HepG2 (cell line): Measurements from ENCODE around the gene SMAD3. TPM values are rescaled to one million over a fixed set of nuclear protein-coding genes. Genes with fewer than 3 reads are reported as not detected.

Experiments used
- ATAC-seq: fragments of 200-7000 bp; cut with Tn5 transposase; 3 replicates; pipeline ENCODE4 v1.9.1; 2020; ENCODE audit warnings: mild to moderate bottlenecking, moderate library complexity
- BruUV-seq: library from RNA; stranded (reverse); fragments of 400-500 nt; replicated peaks from 2 replicates; lab custom pipeline; 2021; lab: Mats Ljungman, UMichigan
- CTCF ChIA-PET: fragments of 300-600 bp; formaldehyde crosslinking; extraction: SDS; loops from one replicate; lab custom pipeline; 2021; ENCODE audit warnings: low total read pairs, inconsistent platforms, low intra/inter-chr PET ratio; lab: Yijun Ruan, JAX
- POLR2A ChIA-PET: fragments of 350-600 bp; sonication (Branson Sonifier 250); formaldehyde crosslinking; loops from one replicate; lab custom pipeline; 2020; ENCODE audit warnings: antibody characterized with exemption, inconsistent platforms; lab: Yijun Ruan, JAX
- DNase-seq: peaks from one replicate; pipeline ENCODE4 v3.0.0-alpha.2; 2015; ENCODE audit warnings: low spot score
- FAIRE-seq: peaks from 3 replicates; lab custom pipeline; 2011; peaks lifted over from hg19 to GRCh38; lab: Jason Lieb, UNC
- H2AFZ ChIP-seq: one replicate; pipeline ENCODE4 v1.6.1; 2011; ENCODE audit warnings: low read length, inconsistent platforms
- H3K27ac ChIP-seq: fragments of 300-600 bp; 3 replicates; pipeline ENCODE4 v1.8.0; 2011; ENCODE audit warnings: mixed run types, mild to moderate bottlenecking, mixed read lengths, low read length, inconsistent platforms; ENCODE audit not compliant: insufficient read depth; ENCODE audit errors: extremely low read length
- H3K27me3 ChIP-seq, 2 experiments: fragments of 200-600 bp in 1 of 2; 2 replicates in 1 of 2; 3 replicates in 1 of 2; pipeline versions ENCODE4 v1.6.0 to v1.8.0; 2011; ENCODE audit warnings: low read length in 2 of 2, mild to moderate bottlenecking in 2 of 2, moderate library complexity in 2 of 2, inconsistent platforms in 1 of 2; ENCODE audit not compliant: insufficient read depth in 2 of 2, control insufficient read depth in 1 of 2
- H3K36me3 ChIP-seq, 2 experiments: fragments of 200-600 bp in 1 of 2; replicated peaks in 1 of 2; 2 replicates in 1 of 2; 3 replicates in 1 of 2; pipeline versions ENCODE4 v1.5.1 to v1.8.0; 2011; ENCODE audit warnings: low read length in 2 of 2, inconsistent platforms in 1 of 2; ENCODE audit not compliant: insufficient read depth in 2 of 2, control insufficient read depth in 1 of 2
- H3K4me1 ChIP-seq: 2 replicates; pipeline ENCODE4 v1.5.1; 2012; ENCODE audit warnings: low read length, inconsistent platforms; ENCODE audit not compliant: insufficient read depth
- H3K4me2 ChIP-seq: 2 replicates; pipeline ENCODE4 v1.6.0; 2011; ENCODE audit warnings: low read depth, low read length, inconsistent platforms
- H3K4me3 ChIP-seq, 3 experiments: fragments of 200-600 bp in 1 of 3; sonication (generic), shearing (Covaris generic) in 1 of 3; replicated peaks in 1 of 3; 2 replicates each; pipeline ENCODE4 v1.5.1; 2011 to 2016; ENCODE audit warnings: low read length in 3 of 3, inconsistent platforms in 2 of 3, low read depth in 2 of 3, mild to moderate bottlenecking in 2 of 3, control low read depth in 1 of 3, mixed read lengths in 1 of 3; ENCODE audit not compliant: insufficient read depth in 1 of 3
- H3K79me2 ChIP-seq: one replicate; pipeline ENCODE4 v1.6.1; 2011; ENCODE audit warnings: low read length, inconsistent platforms; ENCODE audit not compliant: insufficient read depth
- H3K9ac ChIP-seq: 2 replicates; pipeline ENCODE4 v1.6.0; 2011; ENCODE audit warnings: mild to moderate bottlenecking, low read depth, low read length, inconsistent platforms; ENCODE audit not compliant: insufficient read depth
- H3K9me3 ChIP-seq: 2 replicates; pipeline ENCODE4 v1.5.1; 2012; ENCODE audit warnings: mild to moderate bottlenecking, low read length
- H4K20me1 ChIP-seq: 2 replicates; pipeline ENCODE4 v1.6.0; 2011; ENCODE audit warnings: inconsistent platforms, mild to moderate bottlenecking, low read length, moderate library complexity; ENCODE audit not compliant: insufficient read depth
- DPF2 ChIP-seq: sonication (generic); formaldehyde crosslinking; IDR thresholded peaks from 2 replicates; pipeline ENCODE4 v1.4.0; 2020; ENCODE audit warnings: mild to moderate bottlenecking, low read depth, missing genetic modification reagents, borderline replicate concordance
- FIP1L1 ChIP-seq: fragments of 200-400 bp; formaldehyde crosslinking; IDR thresholded peaks from 2 replicates; pipeline ENCODE4 v1.6.1; 2018; ENCODE audit warnings: low read depth, mild to moderate bottlenecking, low read length, moderate library complexity, borderline replicate concordance; ENCODE audit not compliant: insufficient read depth
- MED13 ChIP-seq: sonication (generic); formaldehyde crosslinking; IDR thresholded peaks from 2 replicates; pipeline ENCODE4 v1.5.0; 2020; ENCODE audit warnings: missing genetic modification reagents
- NFYB ChIP-seq: sonication (generic); formaldehyde crosslinking; IDR thresholded peaks from 2 replicates; pipeline ENCODE4 v1.4.0; 2020; ENCODE audit warnings: missing genetic modification reagents
- NONO ChIP-seq, 2 experiments: fragments of 450-650 bp in 1 of 2; sonication (generic) in 1 of 2; formaldehyde crosslinking in 1 of 2; IDR thresholded peaks in 1 of 2; conservative IDR thresholded peaks in 1 of 2; 2 replicates each; pipeline versions ENCODE4 v1.6.1 to v1.8.0; 2017 to 2022; ENCODE audit warnings: mild to moderate bottlenecking in 1 of 2, missing genetic modification reagents in 1 of 2, moderate library complexity in 1 of 2
- RXRA ChIP-seq: sonication (generic); formaldehyde crosslinking; IDR thresholded peaks from 2 replicates; pipeline ENCODE4 v1.5.1; 2020; ENCODE audit warnings: missing genetic modification reagents
- SP2 ChIP-seq: sonication (generic); formaldehyde crosslinking; IDR thresholded peaks from 2 replicates; pipeline ENCODE4 v1.5.1; 2020; ENCODE audit warnings: mild to moderate bottlenecking, missing genetic modification reagents
- STAT5B ChIP-seq: sonication (generic); formaldehyde crosslinking; IDR thresholded peaks from 2 replicates; pipeline ENCODE4 v1.4.0; 2020; ENCODE audit warnings: missing genetic modification reagents
- TARDBP ChIP-seq: sonication (generic); formaldehyde crosslinking; IDR thresholded peaks from 2 replicates; pipeline ENCODE4 v1.8.0; 2022; ENCODE audit warnings: mild to moderate bottlenecking, missing genetic modification reagents
- TBP ChIP-seq: sonication (generic); formaldehyde crosslinking; IDR thresholded peaks from 2 replicates; pipeline ENCODE4 v1.5.0; 2020; ENCODE audit warnings: missing genetic modification reagents
- ZKSCAN5 ChIP-seq: sonication (generic); formaldehyde crosslinking; IDR thresholded peaks from 2 replicates; pipeline ENCODE4 v1.5.1; 2020; ENCODE audit warnings: mild to moderate bottlenecking, missing genetic modification reagents
- ZNF20 ChIP-seq: sonication (generic); formaldehyde crosslinking; IDR thresholded peaks from 2 replicates; pipeline ENCODE4 v1.4.0; 2020; ENCODE audit warnings: mild to moderate bottlenecking, moderate library complexity, missing genetic modification reagents
- ZNF75D ChIP-seq: sonication (generic); formaldehyde crosslinking; IDR thresholded peaks from 2 replicates; pipeline ENCODE4 v1.8.1; 2023; ENCODE audit warnings: missing genetic modification reagents, mild to moderate bottlenecking, borderline replicate concordance
- WGBS: methylation state at CpG from one replicate; pipeline ENCODE4 v1.1.6; 2017; ENCODE audit warnings: low lambda C conversion rate; 5-methylcytosine and 5-hydroxymethylcytosine counted together
- in situ Hi-C: cut with HindIII; loops from 2 replicates; pipeline ENCODE4 v1.10.0; 2017; ENCODE audit warnings: low pct_unique_long_range_greater_than_20kb; ENCODE audit not compliant: extremely low pct_ligation_motif_present
- intact Hi-C: fragments of 100-400 bp; cut with micrococcal nuclease; formaldehyde crosslinking; loops from one replicate; pipeline ENCODE4 v1.10.0; 2022; ENCODE audit not compliant: unreplicated experiment
- polyA plus RNA-seq, 8 experiments: library from polyadenylated mRNA; depleted of rRNA in 3 of 8; stranded (reverse) in 7 of 8; unstranded in 1 of 8; fragments of >200 nt; fragmentation: Illumina TruSeq in 4 of 8; extraction: Trizol in 4 of 8; gene quantifications; 2 replicates each; pipeline versions ENCODE4 v1.2.1 to v1.2.3, GENCODE V29; 2011 to 2016; ENCODE audit warnings: low read depth in 4 of 8, missing spikeins in 1 of 8, mixed read lengths in 1 of 8; ENCODE audit not compliant: insufficient read depth in 1 of 8
- total RNA-seq, 5 experiments: library from RNA; depleted of rRNA; stranded (reverse); fragments of >200 nt; fragmentation: Illumina TruSeq; extraction: Trizol; gene quantifications; 2 replicates each; pipeline ENCODE4 v1.2.3, GENCODE V29; 2016; ENCODE audit warnings: low read depth in 1 of 5
- TF ChIP-seq, protein P1 (sequence below): sonication (generic); formaldehyde crosslinking; IDR thresholded peaks from 2 replicates; pipeline ENCODE4 v1.4.0; 2020; ENCODE audit warnings: mild to moderate bottlenecking, missing genetic modification reagents
- TF ChIP-seq, protein P2 (sequence below): IDR thresholded peaks from 2 replicates; pipeline ENCODE4 v1.6.1; 2016; ENCODE audit warnings: low read depth
- TF ChIP-seq, protein P3 (sequence below): sonication (generic); formaldehyde crosslinking; IDR thresholded peaks from 2 replicates; pipeline ENCODE4 v1.8.1; 2023; ENCODE audit warnings: mild to moderate bottlenecking, inconsistent platforms, moderate library complexity, missing genetic modification reagents, borderline replicate concordance
- TF ChIP-seq, protein P4 (sequence below): sonication (generic); formaldehyde crosslinking; IDR thresholded peaks from 2 replicates; pipeline ENCODE4 v1.9.0; 2021; ENCODE audit warnings: missing genetic modification reagents, borderline replicate concordance

SMAD3 gene
- total and polyA plus RNA-seq, 2 of the 13 experiments (the other 11 are each of a cell fraction or from before 2014, with no cell fraction given): 8.6 to 56.3 TPM

DNA sequence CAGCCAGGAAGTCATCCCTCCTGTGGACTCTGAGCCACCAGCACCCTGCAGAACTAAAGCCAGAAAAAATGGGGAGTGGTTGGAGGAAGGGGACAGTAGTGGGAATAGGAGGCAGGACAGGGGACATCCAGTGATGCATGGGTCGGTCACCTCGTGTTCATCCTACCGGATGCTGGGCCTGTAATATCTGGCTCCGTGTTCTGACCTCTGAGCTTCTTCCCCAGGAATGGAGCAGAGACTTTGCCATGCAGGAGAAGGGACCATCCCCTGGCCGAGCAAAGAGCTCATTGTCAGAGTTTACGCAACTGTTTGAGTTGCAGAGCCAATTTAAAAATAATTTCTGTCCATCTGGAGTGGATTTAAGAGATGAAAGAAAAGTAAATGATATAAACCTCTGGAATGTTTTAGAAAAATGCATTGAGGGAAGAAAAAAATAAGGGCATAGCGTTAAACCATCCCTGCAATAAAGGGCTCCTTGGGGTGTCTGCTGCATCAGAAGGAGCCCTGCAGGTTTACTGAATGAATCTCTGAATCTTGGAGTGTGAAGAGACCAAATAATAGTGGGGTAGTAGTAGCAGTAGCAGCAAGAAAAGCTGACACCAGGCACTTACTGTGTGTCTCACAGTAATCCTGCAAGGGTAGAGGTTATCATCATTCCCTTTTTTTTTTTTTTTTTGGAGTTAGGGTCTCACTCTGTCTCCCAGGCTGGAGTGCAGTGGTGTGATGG, 118.2 kb downstream of the SMAD3 start:
- DNase-seq: peak; percentile 84
- WGBS: 29% methylated on average over 7 of the region's 7 CpGs
- TF ChIP-seq FIP1L1 (no peak), TARDBP (peak; percentile 23; the same call in 1 of the 2 replicates), ZKSCAN5 (CRISPR knock-in tag) (no peak), MED13 (CRISPR knock-in tag) (no peak), NONO (IDR thresholded peaks at IDR 0.05) (no peak), NONO (CRISPR knock-in tag; conservative IDR thresholded peaks at IDR 0.05) (no peak), ZNF75D (CRISPR knock-in tag) (no peak), NFYB (CRISPR knock-in tag) (no peak), SP2 (CRISPR knock-in tag) (no peak), TBP (CRISPR knock-in tag) (no peak), DPF2 (CRISPR knock-in tag) (0 out of 2 replicates have a peak, but pooled peaks have one; percentile 31), ZNF20 (CRISPR knock-in tag) (no peak), STAT5B (CRISPR knock-in tag) (no peak), RXRA (CRISPR knock-in tag) (no peak)
- TF ChIP-seq, protein P1, sequence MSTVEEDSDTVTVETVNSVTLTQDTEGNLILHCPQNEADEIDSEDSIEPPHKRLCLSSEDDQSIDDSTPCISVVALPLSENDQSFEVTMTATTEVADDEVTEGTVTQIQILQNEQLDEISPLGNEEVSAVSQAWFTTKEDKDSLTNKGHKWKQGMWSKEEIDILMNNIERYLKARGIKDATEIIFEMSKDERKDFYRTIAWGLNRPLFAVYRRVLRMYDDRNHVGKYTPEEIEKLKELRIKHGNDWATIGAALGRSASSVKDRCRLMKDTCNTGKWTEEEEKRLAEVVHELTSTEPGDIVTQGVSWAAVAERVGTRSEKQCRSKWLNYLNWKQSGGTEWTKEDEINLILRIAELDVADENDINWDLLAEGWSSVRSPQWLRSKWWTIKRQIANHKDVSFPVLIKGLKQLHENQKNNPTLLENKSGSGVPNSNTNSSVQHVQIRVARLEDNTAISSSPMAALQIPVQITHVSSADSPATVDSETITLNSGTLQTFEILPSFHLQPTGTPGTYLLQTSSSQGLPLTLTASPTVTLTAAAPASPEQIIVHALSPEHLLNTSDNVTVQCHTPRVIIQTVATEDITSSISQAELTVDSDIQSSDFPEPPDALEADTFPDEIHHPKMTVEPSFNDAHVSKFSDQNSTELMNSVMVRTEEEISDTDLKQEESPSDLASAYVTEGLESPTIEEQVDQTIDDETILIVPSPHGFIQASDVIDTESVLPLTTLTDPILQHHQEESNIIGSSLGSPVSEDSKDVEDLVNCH (CRISPR knock-in tag): no peak
- TF ChIP-seq, protein P2, sequence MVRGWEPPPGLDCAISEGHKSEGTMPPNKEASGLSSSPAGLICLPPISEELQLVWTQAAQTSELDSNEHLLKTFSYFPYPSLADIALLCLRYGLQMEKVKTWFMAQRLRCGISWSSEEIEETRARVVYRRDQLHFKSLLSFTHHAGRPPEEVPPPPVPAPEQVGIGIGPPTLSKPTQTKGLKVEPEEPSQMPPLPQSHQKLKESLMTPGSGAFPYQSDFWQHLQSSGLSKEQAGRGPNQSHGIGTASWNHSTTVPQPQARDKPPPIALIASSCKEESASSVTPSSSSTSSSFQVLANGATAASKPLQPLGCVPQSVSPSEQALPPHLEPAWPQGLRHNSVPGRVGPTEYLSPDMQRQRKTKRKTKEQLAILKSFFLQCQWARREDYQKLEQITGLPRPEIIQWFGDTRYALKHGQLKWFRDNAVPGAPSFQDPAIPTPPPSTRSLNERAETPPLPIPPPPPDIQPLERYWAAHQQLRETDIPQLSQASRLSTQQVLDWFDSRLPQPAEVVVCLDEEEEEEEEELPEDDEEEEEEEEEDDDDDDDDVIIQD (CRISPR knock-in tag): 0 out of 2 replicates have a peak, but pooled peaks have one; percentile 49
- TF ChIP-seq, protein P3, sequence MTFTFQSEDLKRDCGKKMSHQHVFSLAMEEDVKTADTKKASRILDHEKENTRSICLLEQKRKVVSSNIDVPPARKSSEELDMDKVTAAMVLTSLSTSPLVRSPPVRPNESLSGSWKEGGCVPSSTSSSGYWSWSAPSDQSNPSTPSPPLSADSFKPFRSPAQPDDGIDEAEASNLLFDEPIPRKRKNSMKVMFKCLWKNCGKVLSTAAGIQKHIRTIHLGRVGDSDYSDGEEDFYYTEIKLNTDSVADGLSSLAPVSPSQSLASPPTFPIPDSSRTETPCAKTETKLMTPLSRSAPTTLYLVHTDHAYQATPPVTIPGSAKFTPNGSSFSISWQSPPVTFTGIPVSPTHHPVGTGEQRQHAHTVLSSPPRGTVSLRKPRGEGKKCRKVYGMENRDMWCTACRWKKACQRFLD (CRISPR knock-in tag): no peak
- TF ChIP-seq, protein P4, sequence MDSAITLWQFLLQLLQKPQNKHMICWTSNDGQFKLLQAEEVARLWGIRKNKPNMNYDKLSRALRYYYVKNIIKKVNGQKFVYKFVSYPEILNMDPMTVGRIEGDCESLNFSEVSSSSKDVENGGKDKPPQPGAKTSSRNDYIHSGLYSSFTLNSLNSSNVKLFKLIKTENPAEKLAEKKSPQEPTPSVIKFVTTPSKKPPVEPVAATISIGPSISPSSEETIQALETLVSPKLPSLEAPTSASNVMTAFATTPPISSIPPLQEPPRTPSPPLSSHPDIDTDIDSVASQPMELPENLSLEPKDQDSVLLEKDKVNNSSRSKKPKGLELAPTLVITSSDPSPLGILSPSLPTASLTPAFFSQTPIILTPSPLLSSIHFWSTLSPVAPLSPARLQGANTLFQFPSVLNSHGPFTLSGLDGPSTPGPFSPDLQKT (CRISPR knock-in tag): no peak

More for the DNA sequence above, 118.2 kb downstream of the SMAD3 start:
- H3K9me3 ChIP-seq: no peaks in the 10 kb centered on the region
- H4K20me1 ChIP-seq: peaks cover 3% of the 10 kb centered on the region
- no peak overlapping the region for H2AFZ ChIP-seq
- CTCF ChIA-PET: no interaction called here
- peaks cover 30 to 74% of the 10 kb centered on the region in 2 experiments for H3K36me3 ChIP-seq
- peak; percentile 89 for FAIRE-seq
- no peak overlapping the region; the same call in 1 of the 2 replicates for H3K4me2 ChIP-seq
- H3K79me2 ChIP-seq: no peaks in the 10 kb centered on the region
- POLR2A ChIA-PET: no interaction called here
- no peaks in the 10 kb centered on the region for H3K27me3 ChIP-seq
- H3K4me1 ChIP-seq: peaks cover 36% of the 10 kb centered on the region
- in situ Hi-C loops (no loop called here), intact Hi-C loops (no loop called here)
- BruUV-seq: no TSS peak
- H3K27ac ChIP-seq: no peak overlapping the region
- ATAC-seq: peak; percentile 72
- no peak overlapping the region for H3K4me3 ChIP-seq
- no peak overlapping the region for H3K9ac ChIP-seq
